HG02763 (cell line): Measurements from ENCODE around the gene PIGP.
"Not testable (repeated sequence)": the region's sequence is repeated elsewhere in the genome, so short reads cannot be mapped to it uniquely, and the experiment has no call there.

ENCODE experiments used
- ATAC-seq: cut with Tn5 transposase; IDR thresholded peaks from one replicate; pipeline ENCODE4 v1.9.1; 2021; ENCODE audit warnings: mild to moderate bottlenecking, moderate library complexity; ENCODE audit not compliant: unreplicated experiment

Gene PIGP

GRCh38 chr21:37045149-37045548 lies 27.7 kb downstream of the PIGP start:
- ATAC-seq = no peak

- no peak for ATAC-seq
Observed at GRCh38 chr21:37044643-37045042, 28.2 kb downstream of the PIGP start.

- no peak for ATAC-seq
Observed at GRCh38 chr21:37043818-37044217, 29.1 kb downstream of the PIGP start.

GRCh38 chr21:37041706-37042271 lies 31.1 kb downstream of the PIGP start:
- ATAC-seq = no peak

- ATAC-seq = no peak
Observed at GRCh38 chr21:37040212-37040611, 32.7 kb downstream of the PIGP start.

- no peak for ATAC-seq
Observed at GRCh38 chr21:37039411-37040075, 33.3 kb downstream of the PIGP start.

- ATAC-seq = no peak
Observed at GRCh38 chr21:37036177-37036576, 36.7 kb downstream of the PIGP start.

- ATAC-seq = not testable (repeated sequence)
Observed at GRCh38 chr21:37034394-37034793, 38.5 kb downstream of the PIGP start.

GRCh38 chr21:37032877-37033471 lies 39.9 kb downstream of the PIGP start:
- ATAC-seq = no peak

- no peak for ATAC-seq
Observed at GRCh38 chr21:37032293-37032692, 40.6 kb downstream of the PIGP start.

- no peak for ATAC-seq
Observed at GRCh38 chr21:37030864-37031263, 42.0 kb downstream of the PIGP start.

- ATAC-seq = no peak
Observed at GRCh38 chr21:37028570-37028969, 44.3 kb downstream of the PIGP start.

GRCh38 chr21:37026499-37026898 lies 46.4 kb downstream of the PIGP start:
- ATAC-seq = no peak

- no peak for ATAC-seq
Observed at GRCh38 chr21:37017951-37018679, 54.8 kb downstream of the PIGP start.
